Peyer's patch (tissue), 4 donors: ENCODE results near the gene MORC1. TPM values are rescaled to one million over a fixed set of nuclear protein-coding genes. Genes with fewer than 3 reads are reported as not detected.

Source experiments
- DNase-seq, 3 donors: peaks; one replicate each; pipeline ENCODE4 v3.0.0-alpha.2; 2017 to 2019
- H3K27ac ChIP-seq, 4 donors: fragments of 200-600 bp; sonication (generic); one replicate each; pipeline ENCODE4 v1.5.1; 2016 to 2019
- H3K27me3 ChIP-seq, 2 donors: fragments of 200-600 bp; sonication (generic); one replicate each; pipeline ENCODE4 v1.5.1; 2019
- H3K36me3 ChIP-seq, 3 donors: fragments of 200-600 bp; sonication (generic); one replicate each; pipeline ENCODE4 v1.5.1; 2016 to 2019
- H3K4me1 ChIP-seq, 4 donors: fragments of 200-600 bp; sonication (generic); one replicate each; pipeline ENCODE4 v1.5.1; 2016 to 2019
- H3K4me3 ChIP-seq, 4 donors: fragments of 200-600 bp; sonication (generic); 1 replicate in 3 of 4; 2 replicates in 1 of 4; pipeline ENCODE4 v1.5.1; 2016 to 2019; ENCODE audit warnings: mild to moderate bottlenecking in 1 of 4
- H3K9me3 ChIP-seq, 4 donors: fragments of 200-600 bp; sonication (generic); one replicate each; pipeline ENCODE4 v1.5.1; 2016 to 2019; ENCODE audit warnings: mild to moderate bottlenecking in 1 of 4
- POLR2A ChIP-seq, 2 donors: fragments of 450-650 bp; IDR thresholded peaks; one replicate each; pipeline ENCODE4 v1.5.1; 2017; ENCODE audit warnings: antibody characterized with exemption in 2 of 2, mild to moderate bottlenecking in 2 of 2, moderate library complexity in 2 of 2
- total RNA-seq, 4 donors: library from RNA; depleted of rRNA; stranded (reverse); fragments of >200 nt; gene quantifications; one replicate each; pipeline ENCODE4 v1.1.0, GENCODE V29; 2016
- TF ChIP-seq, protein P1 (sequence below), 6 experiments: fragments of 450-650 bp in 4 of 6; fragments of 200-600 bp in 2 of 6; sonication (generic) in 1 of 6; IDR thresholded peaks; one replicate each; pipeline ENCODE4 v1.5.1; 2017 to 2019; ENCODE audit warnings: antibody characterized with exemption in 6 of 6, mild to moderate bottlenecking in 3 of 6, moderate library complexity in 1 of 6

The MORC1 gene
- under 1 TPM in 1 of 4 donors, not detected in 3; 0.54 TPM for total RNA-seq

DNA sequence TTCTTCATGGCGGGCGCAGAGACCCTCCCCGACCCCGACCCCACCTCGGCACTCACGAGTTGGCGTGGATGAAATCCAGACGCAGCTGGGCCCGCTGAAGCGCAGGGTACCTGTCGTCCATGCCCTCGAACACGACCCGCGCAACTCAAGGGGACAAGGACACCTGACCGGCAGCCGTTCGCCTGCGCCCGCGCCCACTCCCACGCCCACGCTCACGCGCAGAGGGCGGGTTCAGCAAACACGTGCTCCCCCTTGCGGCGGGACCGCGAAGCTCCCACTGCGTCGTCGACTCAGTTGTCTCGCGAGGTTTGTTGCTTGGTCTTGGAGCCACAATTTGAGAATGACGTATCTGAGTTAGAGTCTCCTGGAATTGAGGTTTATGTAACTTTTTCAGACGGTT lies at the start of gene MORC1:
TSS of gene MORC1 (minus strand) at position 196 of the 400 bp plus-strand sequence. CDS start at position 121, 75 bp downstream.
- no peak for TF ChIP-seq POLR2A (IDR thresholded peaks at IDR 0.05)
- TF ChIP-seq, protein P1, sequence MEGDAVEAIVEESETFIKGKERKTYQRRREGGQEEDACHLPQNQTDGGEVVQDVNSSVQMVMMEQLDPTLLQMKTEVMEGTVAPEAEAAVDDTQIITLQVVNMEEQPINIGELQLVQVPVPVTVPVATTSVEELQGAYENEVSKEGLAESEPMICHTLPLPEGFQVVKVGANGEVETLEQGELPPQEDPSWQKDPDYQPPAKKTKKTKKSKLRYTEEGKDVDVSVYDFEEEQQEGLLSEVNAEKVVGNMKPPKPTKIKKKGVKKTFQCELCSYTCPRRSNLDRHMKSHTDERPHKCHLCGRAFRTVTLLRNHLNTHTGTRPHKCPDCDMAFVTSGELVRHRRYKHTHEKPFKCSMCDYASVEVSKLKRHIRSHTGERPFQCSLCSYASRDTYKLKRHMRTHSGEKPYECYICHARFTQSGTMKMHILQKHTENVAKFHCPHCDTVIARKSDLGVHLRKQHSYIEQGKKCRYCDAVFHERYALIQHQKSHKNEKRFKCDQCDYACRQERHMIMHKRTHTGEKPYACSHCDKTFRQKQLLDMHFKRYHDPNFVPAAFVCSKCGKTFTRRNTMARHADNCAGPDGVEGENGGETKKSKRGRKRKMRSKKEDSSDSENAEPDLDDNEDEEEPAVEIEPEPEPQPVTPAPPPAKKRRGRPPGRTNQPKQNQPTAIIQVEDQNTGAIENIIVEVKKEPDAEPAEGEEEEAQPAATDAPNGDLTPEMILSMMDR (IDR thresholded peaks at IDR 0.05) = no peak
- DNase-seq = no peak
- Histone ChIP-seq H3K27ac (no peak within 1 kb of the TSS), H3K4me3 (no peak within 1 kb of the TSS), H3K4me1 (peaks cover 0 to 25% (median 0%) of the 10 kb centered on the region in 4 donors), H3K27me3 (no peaks in the 10 kb centered on the region), H3K36me3 (no peaks in the 10 kb centered on the region), H3K9me3 (no peaks in the 10 kb centered on the region)

GRCh38 chr3:109165905-109166304 lies 48.0 kb upstream of the MORC1 start:
- H3K27ac ChIP-seq = no peak overlapping the region
- DNase-seq = no peak
- peaks cover 0 to 6% (median 0%) of the 10 kb centered on the region in 4 donors for H3K4me1 ChIP-seq
- TF ChIP-seq POLR2A (IDR thresholded peaks at IDR 0.05) = no peak
- TF ChIP-seq, protein P1 (IDR thresholded peaks at IDR 0.05) = no peak
- H3K27me3 ChIP-seq = no peaks in the 10 kb centered on the region
- H3K36me3 ChIP-seq = no peaks in the 10 kb centered on the region
- no peak overlapping the region for H3K4me3 ChIP-seq
- no peaks in the 10 kb centered on the region for H3K9me3 ChIP-seq

DNA sequence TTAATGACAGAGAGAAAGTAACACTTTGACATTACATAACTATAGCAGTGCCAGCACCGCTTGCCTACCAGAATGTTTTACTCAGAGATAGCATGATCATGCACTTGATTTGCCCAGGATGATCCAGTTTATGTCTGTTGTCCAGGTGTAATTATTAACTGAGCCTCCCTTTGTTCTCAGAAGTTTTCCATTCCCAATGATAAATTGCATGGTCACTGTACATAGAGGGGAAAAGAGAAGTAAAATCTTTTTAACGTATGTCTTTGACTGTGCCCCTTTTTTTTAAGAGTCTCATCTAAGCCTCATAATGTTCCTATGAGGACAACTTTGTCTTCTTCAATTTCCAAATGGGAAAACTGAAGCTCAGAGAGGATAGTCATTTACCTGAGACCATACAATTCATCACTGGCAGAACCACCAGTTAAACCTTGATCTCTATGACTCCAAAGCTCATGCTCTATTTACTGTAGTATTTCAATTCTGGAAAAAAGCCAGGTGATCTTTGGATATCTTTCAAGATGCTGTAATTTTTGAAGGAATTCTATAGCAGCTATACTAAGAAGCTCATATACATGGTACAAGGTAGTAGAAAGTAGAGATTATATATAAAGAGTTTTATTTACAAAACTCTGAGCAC lies 43.7 kb upstream of the MORC1 start:
- Histone ChIP-seq H3K4me3 (no peak overlapping the region), H3K9me3 (no peaks in the 10 kb centered on the region), H3K36me3 (no peaks in the 10 kb centered on the region), H3K27me3 (no peaks in the 10 kb centered on the region), H3K27ac (peak overlapping the region in 2 of 4 donors; percentile 5 to 54), H3K4me1 (peaks cover 0 to 10% (median 0%) of the 10 kb centered on the region in 4 donors)
- TF ChIP-seq POLR2A (IDR thresholded peaks at IDR 0.05) = no peak
- TF ChIP-seq, protein P1 (IDR thresholded peaks at IDR 0.05) = no peak
- no peak for DNase-seq

- Histone ChIP-seq H3K27ac (no peak overlapping the region), H3K4me3 (no peak overlapping the region), H3K36me3 (peaks cover 0 to 5% (median 0%) of the 10 kb centered on the region in 3 donors), H3K9me3 (no peaks in the 10 kb centered on the region), H3K4me1 (peaks cover 0 to 3% (median 0%) of the 10 kb centered on the region in 4 donors), H3K27me3 (no peaks in the 10 kb centered on the region)
- no peak for DNase-seq
- no peak for TF ChIP-seq POLR2A (IDR thresholded peaks at IDR 0.05)
- TF ChIP-seq, protein P1 (IDR thresholded peaks at IDR 0.05) = no peak
These were observed 37.9 kb upstream of the MORC1 start for GRCh38 chr3:109155828-109156227.

DNA sequence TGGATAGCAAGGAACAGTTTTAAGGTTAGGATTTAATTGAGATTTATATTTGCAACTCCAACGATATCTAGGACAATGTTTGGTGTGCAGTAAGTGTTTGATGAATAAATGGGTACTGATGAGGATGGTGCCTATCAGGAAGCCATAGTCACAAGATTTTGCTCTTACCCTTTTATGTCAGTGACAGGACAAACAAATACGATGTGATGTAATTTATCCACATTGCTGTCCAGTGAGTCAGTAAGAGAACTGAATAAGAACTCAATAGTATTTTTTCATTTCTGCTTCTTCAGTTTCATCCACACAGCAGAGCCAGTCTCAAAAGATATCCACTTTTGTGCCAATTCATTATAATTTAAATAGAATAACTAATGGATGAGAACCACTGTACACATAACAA lies 37.0 kb upstream of the MORC1 start:
- H3K4me3 ChIP-seq = no peak overlapping the region
- H3K9me3 ChIP-seq = no peaks in the 10 kb centered on the region
- peak overlapping the region in 1 of 4 donors; percentile 38 for H3K27ac ChIP-seq
- H3K27me3 ChIP-seq = no peaks in the 10 kb centered on the region
- TF ChIP-seq, protein P1 (IDR thresholded peaks at IDR 0.05) = no peak
- TF ChIP-seq POLR2A (IDR thresholded peaks at IDR 0.05) = no peak
- H3K4me1 ChIP-seq = no peaks in the 10 kb centered on the region
- no peak for DNase-seq
- peaks cover 0 to 11% (median 0%) of the 10 kb centered on the region in 3 donors for H3K36me3 ChIP-seq
